Activated CD8-positive, alpha-beta memory T cell treated with anti-CD3 and anti-CD28 coated beads, Interleukin-2, amount 10 ng/mL, durations not matched to agents 7 days and 5 days (primary cell): Measurements from ENCODE around the gene SLC35F3. TPM values are rescaled to one million over a fixed set of nuclear protein-coding genes. Genes with fewer than 3 reads are reported as not detected.
A peak's percentile ranks its signal among the peaks of the same experiment; 100 is the strongest.

ENCODE experiments used
- ATAC-seq: fragments of 150-1000 bp; cut with Tn5 transposase; one replicate; pipeline ENCODE4 v1.10.0; 2021; ENCODE audit warnings: moderate library complexity
- CTCF ChIA-PET: fragments of 350-600 bp; sonication (Branson Sonifier 250); formaldehyde crosslinking; loops from one replicate; lab custom pipeline; 2021; ENCODE audit warnings: antibody characterized with exemption; lab: Charles Lee
- DNase-seq: peaks from one replicate; pipeline ENCODE4 v3.0.0-alpha.2; 2020
- H3K27ac Mint-ChIP-seq: one replicate; pipeline ENCODE4 v1.8.0; 2021; ENCODE audit warnings: mild to moderate bottlenecking, mixed read lengths
- H3K27me3 Mint-ChIP-seq: one replicate; pipeline ENCODE4 v1.8.0; 2021; ENCODE audit warnings: mixed read lengths
- H3K36me3 Mint-ChIP-seq: one replicate; pipeline ENCODE4 v1.8.0; 2021; ENCODE audit warnings: mild to moderate bottlenecking, mixed read lengths
- H3K4me1 Mint-ChIP-seq: one replicate; pipeline ENCODE4 v1.8.0; 2021; ENCODE audit warnings: mixed read lengths
- H3K4me3 Mint-ChIP-seq: one replicate; pipeline ENCODE4 v1.8.0; 2021; ENCODE audit warnings: mild to moderate bottlenecking, moderate library complexity, mixed read lengths
- H3K9me3 Mint-ChIP-seq: one replicate; pipeline ENCODE4 v1.8.0; 2022; ENCODE audit warnings: low read depth, mixed read lengths
- total RNA-seq, 2 experiments: library from RNA; stranded (reverse); gene quantifications; one replicate each; pipeline ENCODE4 v1.2.3, GENCODE V29; 2021

Gene SLC35F3
- total RNA-seq, 2 experiments from 2014 or later, result 13.8 to 16.8 TPM

DNA sequence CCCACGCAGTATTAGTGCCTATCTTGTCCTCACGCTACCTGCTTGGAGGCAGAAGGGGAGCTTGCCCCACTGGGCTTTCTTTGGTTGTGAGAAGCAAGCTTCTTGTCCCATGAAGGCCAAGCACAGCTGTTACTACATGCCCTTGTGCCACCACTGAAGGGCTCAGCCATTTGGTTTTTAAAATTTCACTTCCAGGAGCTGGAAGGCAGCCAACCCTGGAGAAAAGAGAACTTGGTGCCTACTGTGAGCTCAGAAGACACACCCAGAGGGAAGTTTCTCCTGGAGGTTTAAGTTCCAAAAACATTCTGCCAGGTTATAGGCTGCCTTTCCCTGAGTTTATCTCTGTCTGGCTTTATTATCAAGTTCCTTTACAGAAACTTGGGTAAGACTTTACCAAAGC is 187.4 kb downstream of the SLC35F3 start:
- CTCF ChIA-PET, result no interaction called here
- ATAC-seq, result no peak
- peaks cover 30% of the 10 kb centered on the region for H3K27me3 Mint-ChIP-seq

GRCh38 chr1:234093107-234093506 is 188.6 kb downstream of the SLC35F3 start:
- no peaks in the 10 kb centered on the region for H3K4me1 Mint-ChIP-seq
- H3K27me3 Mint-ChIP-seq, result peaks cover 24% of the 10 kb centered on the region
- CTCF ChIA-PET, result interaction anchor here (0.8 kb wide), 1 partner anchor 19 kb away, joined by 3 read pairs; no protein-coding TSS in a partner anchor

More for the DNA sequence above, 187.4 kb downstream of the SLC35F3 start:
- no peak for DNase-seq
- Mint-ChIP-seq H3K27ac (no peak overlapping the region), H3K4me3 (no peak overlapping the region), H3K36me3 (no peaks in the 10 kb centered on the region), H3K9me3 (no peaks in the 10 kb centered on the region), H3K4me1 (no peaks in the 10 kb centered on the region)

DNA sequence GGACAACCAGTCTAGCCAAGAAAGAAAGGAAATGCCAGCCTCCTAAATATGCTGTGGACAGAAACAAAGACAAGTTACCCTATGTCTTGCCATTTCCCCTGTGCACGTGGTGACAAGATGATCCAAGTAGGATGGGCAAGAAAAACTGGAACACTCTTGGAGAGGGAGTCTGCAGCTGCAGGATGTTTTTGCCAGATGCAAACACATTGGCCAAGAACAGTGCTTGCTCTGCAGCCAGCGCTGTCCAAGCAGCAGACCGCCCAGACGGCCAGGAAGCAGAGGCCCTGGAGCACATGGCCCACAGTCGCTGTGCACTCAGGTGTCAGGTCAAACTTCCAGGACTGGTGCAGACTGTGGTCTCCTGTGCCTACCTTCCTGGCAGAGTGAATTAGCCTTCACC is 189.3 kb downstream of the SLC35F3 start:
- no peaks in the 10 kb centered on the region for H3K36me3 Mint-ChIP-seq
- CTCF ChIA-PET, result interaction anchor here (0.8 kb wide), 1 partner anchor 18 kb away, joined by 3 read pairs; no protein-coding TSS in a partner anchor
- H3K4me1 Mint-ChIP-seq, result no peaks in the 10 kb centered on the region
- no peak for ATAC-seq
- no peaks in the 10 kb centered on the region for H3K9me3 Mint-ChIP-seq
- H3K27me3 Mint-ChIP-seq, result peaks cover 23% of the 10 kb centered on the region
- no peak overlapping the region for H3K27ac Mint-ChIP-seq
- no peak for DNase-seq
- H3K4me3 Mint-ChIP-seq, result no peak overlapping the region

More at GRCh38 chr1:234093107-234093506, 188.6 kb downstream of the SLC35F3 start:
- H3K27ac Mint-ChIP-seq, result no peak overlapping the region
- H3K36me3 Mint-ChIP-seq, result no peaks in the 10 kb centered on the region
- ATAC-seq (no peak), DNase-seq (no peak)
- H3K9me3 Mint-ChIP-seq, result no peaks in the 10 kb centered on the region
- H3K4me3 Mint-ChIP-seq, result no peak overlapping the region

- Mint-ChIP-seq H3K9me3 (no peaks in the 10 kb centered on the region), H3K36me3 (no peaks in the 10 kb centered on the region), H3K27ac (no peak overlapping the region), H3K4me1 (no peaks in the 10 kb centered on the region), H3K27me3 (peaks cover 23% of the 10 kb centered on the region), H3K4me3 (no peak overlapping the region)
- CTCF ChIA-PET, result no interaction called here
- no peak for ATAC-seq
- no peak for DNase-seq
Observed at GRCh38 chr1:234094172-234094571, 189.7 kb downstream of the SLC35F3 start.

DNA sequence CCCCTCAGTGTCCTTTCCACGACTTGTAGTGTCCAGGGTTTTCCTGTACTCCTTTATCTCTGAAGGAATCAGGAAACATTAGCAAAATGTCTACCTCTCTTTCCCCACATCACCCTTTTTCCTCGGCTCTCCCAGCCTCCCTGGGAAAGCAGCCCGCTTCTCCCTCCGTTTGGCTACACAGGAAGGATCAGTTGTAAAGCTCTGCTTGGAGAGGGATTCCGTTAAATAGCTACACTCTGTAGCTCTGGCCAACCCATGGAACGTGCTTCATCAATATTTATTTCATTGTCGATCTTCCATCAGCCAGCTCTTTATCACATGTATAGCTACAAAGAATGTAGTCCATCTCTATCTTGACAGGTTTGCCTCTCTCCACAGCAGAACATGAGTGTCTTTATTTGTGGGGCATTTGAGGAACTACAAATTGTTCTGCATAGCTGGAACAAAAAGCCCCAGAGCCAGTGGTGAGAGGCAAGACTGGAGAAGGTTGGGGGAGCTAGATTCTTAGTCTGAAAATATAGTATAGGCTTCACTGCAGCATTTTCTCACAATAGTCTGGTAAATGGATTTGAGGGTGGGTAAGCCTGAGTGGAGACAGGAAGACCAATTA is 191.8 kb downstream of the SLC35F3 start:
- CTCF ChIA-PET, result no interaction called here
- no peaks in the 10 kb centered on the region for H3K4me1 Mint-ChIP-seq
- DNase-seq, result no peak
- no peak overlapping the region for H3K27ac Mint-ChIP-seq
- no peaks in the 10 kb centered on the region for H3K36me3 Mint-ChIP-seq
- H3K4me3 Mint-ChIP-seq, result no peak overlapping the region
- peaks cover 24% of the 10 kb centered on the region for H3K27me3 Mint-ChIP-seq
- no peak for ATAC-seq
- no peaks in the 10 kb centered on the region for H3K9me3 Mint-ChIP-seq

- DNase-seq (no peak), ATAC-seq (no peak)
- H3K27me3 Mint-ChIP-seq, result peaks cover 32% of the 10 kb centered on the region
- no peak overlapping the region for H3K27ac Mint-ChIP-seq
- CTCF ChIA-PET, result no interaction called here
- no peaks in the 10 kb centered on the region for H3K9me3 Mint-ChIP-seq
- no peaks in the 10 kb centered on the region for H3K4me1 Mint-ChIP-seq
- no peaks in the 10 kb centered on the region for H3K36me3 Mint-ChIP-seq
- no peak overlapping the region for H3K4me3 Mint-ChIP-seq
Observed at GRCh38 chr1:234102583-234102982, 198.1 kb downstream of the SLC35F3 start.

- no peaks in the 10 kb centered on the region for H3K9me3 Mint-ChIP-seq
- no peaks in the 10 kb centered on the region for H3K36me3 Mint-ChIP-seq
- no peaks in the 10 kb centered on the region for H3K4me1 Mint-ChIP-seq
- DNase-seq, result no peak
- H3K27me3 Mint-ChIP-seq, result peaks cover 32% of the 10 kb centered on the region
- CTCF ChIA-PET, result no interaction called here
- no peak overlapping the region for H3K4me3 Mint-ChIP-seq
- no peak for ATAC-seq
- no peak overlapping the region for H3K27ac Mint-ChIP-seq
Observed at GRCh38 chr1:234103198-234103597, 198.7 kb downstream of the SLC35F3 start.

DNA sequence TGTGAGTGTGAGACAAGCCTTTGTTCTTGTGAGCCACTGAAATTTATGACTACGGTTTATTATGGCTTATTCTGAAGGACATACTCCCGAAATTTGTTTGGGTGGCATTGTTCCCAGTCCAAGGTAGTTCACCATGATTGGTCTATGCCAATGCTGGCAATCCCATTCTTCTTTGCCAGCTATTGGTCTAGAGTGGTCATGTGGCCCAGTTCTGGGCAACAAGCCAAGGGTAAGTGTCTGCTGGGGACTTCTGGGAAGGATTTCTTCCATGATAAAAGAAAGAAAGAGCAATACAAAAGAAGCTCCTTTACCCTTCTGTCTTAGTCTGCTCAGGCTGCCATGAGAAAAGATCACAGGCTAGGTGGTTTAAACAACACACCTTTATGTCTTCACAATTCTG is 201.6 kb downstream of the SLC35F3 start:
- Mint-ChIP-seq H3K27ac (no peak overlapping the region), H3K9me3 (no peaks in the 10 kb centered on the region), H3K36me3 (no peaks in the 10 kb centered on the region), H3K4me3 (no peak overlapping the region), H3K4me1 (no peaks in the 10 kb centered on the region), H3K27me3 (peaks cover 30% of the 10 kb centered on the region)
- DNase-seq (no peak), ATAC-seq (no peak)
- CTCF ChIA-PET, result interaction anchor here (2.1 kb wide), 1 partner anchor 9 kb away, joined by 6 read pairs; no protein-coding TSS in a partner anchor

DNA sequence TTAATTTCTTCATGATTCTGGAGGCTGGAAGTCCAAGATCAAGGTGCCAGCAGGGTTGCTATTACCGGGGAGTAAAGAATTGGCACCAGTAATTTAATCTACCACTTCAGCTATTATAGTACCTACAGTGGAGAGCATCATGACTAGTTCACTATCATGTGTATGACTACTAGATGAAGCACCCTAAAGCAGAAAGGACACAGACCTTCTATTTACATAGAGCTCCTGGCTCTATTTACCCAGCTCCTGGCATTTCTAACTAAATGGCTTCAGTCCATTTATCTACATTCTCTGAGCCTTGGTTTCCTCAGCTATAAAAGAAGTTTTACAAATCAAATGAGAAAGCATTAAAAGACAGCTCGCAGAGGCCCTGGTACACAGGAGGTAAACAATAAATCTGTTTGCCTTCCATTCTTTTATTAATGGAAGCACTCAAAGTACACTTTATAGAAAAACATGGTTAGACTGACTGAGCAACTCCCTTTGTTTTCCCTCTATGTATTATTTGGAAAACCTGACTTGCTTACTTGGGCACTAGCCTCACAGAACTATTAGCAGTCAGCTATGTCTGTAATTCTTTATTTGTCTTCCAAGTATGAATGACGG is 203.0 kb downstream of the SLC35F3 start:
- Mint-ChIP-seq H3K4me3 (no peak overlapping the region), H3K9me3 (no peaks in the 10 kb centered on the region), H3K27ac (no peak overlapping the region), H3K36me3 (no peaks in the 10 kb centered on the region), H3K27me3 (peaks cover 22% of the 10 kb centered on the region), H3K4me1 (no peaks in the 10 kb centered on the region)
- DNase-seq (no peak), ATAC-seq (no peak)
- CTCF ChIA-PET, result interaction anchor here (1.0 kb wide), 1 partner anchor 803 kb away, joined by 3 read pairs; no protein-coding TSS in a partner anchor

DNA sequence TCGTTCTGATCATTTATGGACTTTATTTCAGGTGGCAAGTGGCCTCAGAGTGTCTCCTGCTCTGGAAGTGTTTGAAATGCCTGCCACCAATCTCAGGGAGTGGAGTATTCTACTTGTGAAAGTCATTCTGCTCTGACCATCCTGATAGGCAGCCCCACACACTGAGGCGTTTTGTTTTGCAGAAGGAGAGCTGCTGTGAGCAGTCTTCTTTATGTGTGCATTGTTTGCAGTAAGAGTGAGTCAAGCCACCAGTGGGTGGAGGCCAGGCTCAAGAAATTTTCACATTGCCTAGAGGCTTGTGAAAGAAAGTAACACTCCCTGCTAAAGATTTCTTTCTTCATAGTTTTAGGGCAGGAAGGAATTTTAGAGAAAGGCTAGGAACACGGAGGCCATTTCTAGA is 204.4 kb downstream of the SLC35F3 start:
- Mint-ChIP-seq H3K36me3 (no peaks in the 10 kb centered on the region), H3K27ac (no peak overlapping the region), H3K4me1 (no peaks in the 10 kb centered on the region), H3K9me3 (no peaks in the 10 kb centered on the region), H3K4me3 (no peak overlapping the region), H3K27me3 (peaks cover 18% of the 10 kb centered on the region)
- DNase-seq, result no peak
- no peak for ATAC-seq
- CTCF ChIA-PET, result no interaction called here

DNA sequence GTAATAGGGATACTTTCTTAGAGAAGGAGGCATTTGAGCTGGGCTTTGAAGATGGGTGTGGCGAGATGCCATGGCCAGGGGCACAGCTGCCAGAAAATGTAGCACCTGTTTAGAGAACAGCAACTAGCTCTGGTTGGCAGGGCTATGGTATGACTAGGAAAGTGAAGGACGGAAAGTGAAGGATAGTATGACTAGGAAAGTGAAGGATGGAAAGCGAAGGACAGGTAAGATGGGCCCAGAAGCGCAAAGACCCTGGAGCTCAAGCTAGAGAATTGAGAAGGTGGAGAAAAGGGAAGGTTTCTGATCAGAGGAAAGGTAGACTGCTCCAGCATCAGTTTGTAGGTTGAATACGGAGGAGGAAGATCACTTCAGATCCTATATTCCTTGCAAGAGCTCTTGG is 205.4 kb downstream of the SLC35F3 start:
- CTCF ChIA-PET, result no interaction called here
- Mint-ChIP-seq H3K36me3 (no peaks in the 10 kb centered on the region), H3K4me1 (peaks cover 2% of the 10 kb centered on the region), H3K4me3 (no peak overlapping the region), H3K27ac (no peak overlapping the region), H3K27me3 (peaks cover 24% of the 10 kb centered on the region), H3K9me3 (no peaks in the 10 kb centered on the region)
- DNase-seq, result no peak
- no peak for ATAC-seq

- peaks cover 38% of the 10 kb centered on the region for H3K27me3 Mint-ChIP-seq
- CTCF ChIA-PET, result interaction anchor here (1.1 to 1.2 kb wide), 2 partner anchors 18 to 101 kb away, joined by 3 read pairs; no protein-coding TSS in a partner anchor
- H3K27ac Mint-ChIP-seq, result no peak overlapping the region
- peaks cover 8% of the 10 kb centered on the region for H3K4me1 Mint-ChIP-seq
- H3K9me3 Mint-ChIP-seq, result no peaks in the 10 kb centered on the region
- ATAC-seq, result no peak
- no peak overlapping the region for H3K4me3 Mint-ChIP-seq
- no peak for DNase-seq
- no peaks in the 10 kb centered on the region for H3K36me3 Mint-ChIP-seq
Observed at GRCh38 chr1:234111458-234112142, 207.1 kb downstream of the SLC35F3 start.

- H3K9me3 Mint-ChIP-seq, result no peaks in the 10 kb centered on the region
- no peaks in the 10 kb centered on the region for H3K36me3 Mint-ChIP-seq
- CTCF ChIA-PET, result interaction anchor here (0.7 to 2.2 kb wide), 16 partner anchors 9 to 212 kb away, joined by 3 to 8 read pairs (median 4); no protein-coding TSS in a partner anchor
- ATAC-seq (peak; percentile 42), DNase-seq (peak; percentile 54)
- peak overlapping the region; percentile 47 for H3K4me3 Mint-ChIP-seq
- H3K4me1 Mint-ChIP-seq, result peaks cover 8% of the 10 kb centered on the region
- peaks cover 37% of the 10 kb centered on the region for H3K27me3 Mint-ChIP-seq
- no peak overlapping the region for H3K27ac Mint-ChIP-seq
Observed at GRCh38 chr1:234114648-234115307, 210.3 kb downstream of the SLC35F3 start.
